K562 (cell line): Measurements from ENCODE around the gene GPT2. TPM values are rescaled to one million over a fixed set of nuclear protein-coding genes. Genes with fewer than 3 reads are reported as not detected.

Experiments
- ATAC-seq: fragments of 200-7000 bp; cut with Tn5 transposase; 3 replicates; pipeline ENCODE4 v1.9.1; 2020; ENCODE audit warnings: moderate library complexity
- BruUV-seq: library from RNA; stranded (reverse); fragments of 400-500 nt; replicated peaks from 2 replicates; lab custom pipeline; 2021; lab: Mats Ljungman, UMichigan
- CTCF ChIA-PET: fragments of 300-600 bp; formaldehyde crosslinking; extraction: SDS; loops from one replicate; lab custom pipeline; 2021; ENCODE audit warnings: low intra/inter-chr PET ratio; lab: Yijun Ruan, JAX
- POLR2A ChIA-PET: fragments of 300-600, 350-650 bp; sonication (Branson Sonifier 250); formaldehyde crosslinking; extraction: SDS; loops from one replicate; lab custom pipeline; 2021; ENCODE audit warnings: antibody characterized with exemption, inconsistent platforms; lab: Yijun Ruan, JAX
- DNase-seq, 4 experiments: peaks; one replicate each; pipeline versions ENCODE4 v3.0.0 to v3.0.0-alpha.2; 2011 to 2018; ENCODE audit warnings: low spot score in 3 of 4, mixed read lengths in 3 of 4; ENCODE audit errors: extremely low read depth in 1 of 4
- FAIRE-seq: peaks from 2 replicates; lab custom pipeline; 2011; peaks lifted over from hg19 to GRCh38; lab: Jason Lieb, UNC
- H2AFZ ChIP-seq: 2 replicates; pipeline ENCODE4 v1.6.0; 2011; ENCODE audit warnings: low read depth, low read length, control low read depth, inconsistent platforms
- H3K27ac ChIP-seq: fragments of 200-600 bp; 3 replicates; pipeline ENCODE4 v1.8.0; 2011; ENCODE audit warnings: low read depth, mild to moderate bottlenecking, control low read depth, inconsistent platforms, low read length, moderate library complexity, mixed read lengths; ENCODE audit errors: extremely low read depth
- H3K27me3 ChIP-seq, 2 experiments: fragments of 300-600 bp in 1 of 2; 2 replicates in 1 of 2; 3 replicates in 1 of 2; pipeline versions ENCODE4 v1.6.0 to v1.8.0; 2011; ENCODE audit warnings: inconsistent platforms in 2 of 2, low read length in 2 of 2, mild to moderate bottlenecking in 1 of 2, mixed read lengths in 1 of 2, moderate library complexity in 1 of 2; ENCODE audit not compliant: control insufficient read depth in 2 of 2, insufficient read depth in 2 of 2
- H3K36me3 ChIP-seq: fragments of 300-600 bp; 3 replicates; pipeline ENCODE4 v1.8.0; 2011; ENCODE audit warnings: mild to moderate bottlenecking, low read length, inconsistent platforms; ENCODE audit not compliant: control insufficient read depth, insufficient read depth
- H3K4me1 ChIP-seq, 2 experiments: fragments of 200-600 bp in 1 of 2; replicated peaks in 1 of 2; 2 replicates in 1 of 2; 3 replicates in 1 of 2; pipeline versions ENCODE4 v1.5.1 to v1.8.0; 2011; ENCODE audit warnings: inconsistent platforms in 2 of 2, low read length in 2 of 2, mild to moderate bottlenecking in 1 of 2, mixed read lengths in 1 of 2, moderate library complexity in 1 of 2; ENCODE audit not compliant: control insufficient read depth in 2 of 2, insufficient read depth in 2 of 2
- H3K4me2 ChIP-seq: 2 replicates; pipeline ENCODE4 v1.6.1; 2011; ENCODE audit warnings: low read length, control low read depth, inconsistent platforms, mixed read lengths; ENCODE audit not compliant: insufficient read depth
- H3K4me3 ChIP-seq: fragments of 200-600 bp; sonication (generic), shearing (Covaris generic); 2 replicates; pipeline ENCODE4 v1.5.1; 2016; ENCODE audit warnings: control low read depth, inconsistent platforms
- H3K79me2 ChIP-seq: fragments of 200-600 bp; 3 replicates; pipeline ENCODE4 v1.8.0; 2011; ENCODE audit warnings: low read length, inconsistent platforms; ENCODE audit not compliant: control insufficient read depth, insufficient read depth
- H3K9ac ChIP-seq, 2 experiments: 2 replicates each; pipeline versions ENCODE4 v1.6.0 to v1.6.1; 2011; ENCODE audit warnings: low read depth in 2 of 2, low read length in 2 of 2, control low read depth in 1 of 2, inconsistent platforms in 1 of 2, mild to moderate bottlenecking in 1 of 2, mixed read lengths in 1 of 2; ENCODE audit not compliant: insufficient read depth in 1 of 2
- H3K9me1 ChIP-seq: one replicate; pipeline ENCODE4 v1.6.0; 2011; ENCODE audit warnings: inconsistent platforms, mild to moderate bottlenecking, low read length, moderate library complexity; ENCODE audit not compliant: control insufficient read depth, insufficient read depth
- H3K9me3 ChIP-seq: replicated peaks from 2 replicates; pipeline ENCODE4 v1.5.1; 2011; ENCODE audit warnings: low read depth, low read length, inconsistent platforms; ENCODE audit not compliant: control insufficient read depth, insufficient read depth
- H4K20me1 ChIP-seq: replicated peaks from 2 replicates; pipeline ENCODE4 v1.6.1; 2011; ENCODE audit warnings: low read length, inconsistent platforms, mixed read lengths; ENCODE audit not compliant: control insufficient read depth, insufficient read depth
- RBFOX2 ChIP-seq: fragments of 200-400 bp; formaldehyde crosslinking; IDR thresholded peaks from 2 replicates; pipeline ENCODE4 v1.6.1; 2017; ENCODE audit warnings: low read depth, mild to moderate bottlenecking, low read length, moderate library complexity
- TRIM25 ChIP-seq: fragments of 450-650 bp; IDR thresholded peaks from 2 replicates; pipeline ENCODE4 v1.7.0; 2016; ENCODE audit warnings: borderline replicate concordance
- WGBS: fragments of 100-300 bp; shearing (Covaris generic); methylation state at CpG from one replicate; pipeline ENCODE4 v1.1.6; 2016; ENCODE audit warnings: low coverage, mixed read lengths; ENCODE audit not compliant: insufficient coverage; ENCODE audit errors: missing lambda C conversion rate; 5-methylcytosine and 5-hydroxymethylcytosine counted together
- in situ Hi-C: fragments of 300-500 bp; cut with MboI; formaldehyde crosslinking; loops from 4 replicates; pipeline ENCODE4 v1.15.0; 2018; ENCODE audit warnings: inconsistent platforms, mixed read lengths
- intact Hi-C: fragments of 100-400 bp; cut with micrococcal nuclease; formaldehyde crosslinking; loops from 2 replicates; pipeline ENCODE4 v1.14.2; 2022
- polyA plus RNA-seq, 8 experiments: library from polyadenylated mRNA; depleted of rRNA in 4 of 8; stranded (reverse) in 5 of 8; unstranded in 3 of 8; fragments of >200 nt; fragmentation: Nextera tagmentation in 2 of 8; fragmentation: Illumina TruSeq in 1 of 8; extraction: Ambion mirVana in 2 of 8; extraction: Trizol in 1 of 8; gene quantifications; 2 replicates each; pipeline versions ENCODE4 v1.2.1 to v1.2.3, GENCODE V29; 2011 to 2014; ENCODE audit warnings: inconsistent platforms in 1 of 8, missing spikeins in 1 of 8
- total RNA-seq, 7 experiments: library from RNA; depleted of rRNA in 6 of 7; stranded (reverse); fragments of >200 nt in 6 of 7; fragmentation: Illumina TruSeq in 2 of 7; extraction: Trizol in 2 of 7; gene quantifications; 2 replicates each; pipeline versions ENCODE4 v1.2.1 to v1.2.3, GENCODE V29; 2011 to 2021; ENCODE audit warnings: low replicate concordance in 1 of 7

Gene GPT2
- total and polyA plus RNA-seq, 9 of the 15 experiments (the other 6 are each of a cell fraction or from before 2014, with no cell fraction given): 0.79 to 14.4 (median 5.8) TPM

- Histone ChIP-seq H3K36me3 (no peaks in the 10 kb centered on the region), H2AFZ (no peak overlapping the region), H3K9me3 (no peaks in the 10 kb centered on the region), H3K79me2 (no peaks in the 10 kb centered on the region), H3K27me3 (no peaks in the 10 kb centered on the region), H3K4me1 (peaks cover 6 to 19% of the 10 kb centered on the region in 2 experiments; a peak in 4 of 5 replicates), H3K9ac (no peak overlapping the region; a peak in 1 of 4 replicates), H3K9me1 (no peaks in the 10 kb centered on the region), H3K4me2 (no peak overlapping the region), H3K4me3 (no peak overlapping the region), H3K27ac (no peak overlapping the region), H4K20me1 (no peaks in the 10 kb centered on the region)
- FAIRE-seq: no peak
- ChIA-PET CTCF (no interaction called here), POLR2A (interaction anchor here (1.0 to 1.8 kb wide), 2 partner anchors 12 to 20 kb away, joined by 4 read pairs; no protein-coding TSS in a partner anchor)
- no peak for ATAC-seq
- BruUV-seq: no TSS peak
- in situ Hi-C loops: no loop called here
- DNase-seq: no peak
- WGBS: 78% methylated on average over 12 of the region's 13 CpGs
- 0 out of 2 replicates have a peak, but pooled peaks have one; percentile 22 for TF ChIP-seq RBFOX2
- no peak for TF ChIP-seq TRIM25
- intact Hi-C loops: no loop called here
These were observed 13.8 kb downstream of the GPT2 start for GRCh38 chr16:46898006-46898405.
